Measurements from ENCODE around the gene TNFAIP8L2. TPM values are rescaled to one million over a fixed set of nuclear protein-coding genes. Genes with fewer than 3 reads are reported as not detected.

Gene TNFAIP8L2
- polyA plus RNA-seq, 2 of the 4 experiments (the other 2 are of a cell fraction), result not detected

- Histone ChIP-seq H3K4me1 (no peaks in the 10 kb centered on the region), H3K4me2 (no peak overlapping the region), H3K27ac (no peak overlapping the region), H3K4me3 (no peak overlapping the region), H3K9me3 (no peaks in the 10 kb centered on the region)
- ATAC-seq (no peak), FAIRE-seq (no peak), DNase-seq (ENCODE audit: low read depth in 1 of 2, low spot score in 1 of 2) (no peak)
- 87% methylated on average over 7 of the region's 7 CpGs for WGBS (ENCODE audit: missing lambda C conversion rate)
- POLR2A ChIA-PET, result no interaction called here
- CTCF ChIA-PET, result interaction anchor here (1.4 to 2.7 kb wide), 2 partner anchors 18 to 67 kb away, joined by 6 to 8 read pairs; partner anchors contain the start of gene GABPB2
- TF ChIP-seq RFX5 (IDR thresholded peaks at IDR 0.05) (no peak), MAX (IDR thresholded peaks at IDR 0.05) (no peak), KDM5A (IDR thresholded peaks at IDR 0.05) (no peak), RARB (CRISPR knock-in tag; IDR thresholded peaks at IDR 0.05) (no peak), PHF8 (IDR thresholded peaks at IDR 0.05; ENCODE audit: borderline replicate concordance, low read depth) (no peak), POLR2A (IDR thresholded peaks at IDR 0.05; ENCODE audit: low read length) (no peak), MAZ (IDR thresholded peaks at IDR 0.05; ENCODE audit: borderline replicate concordance, low read depth, low read length) (no peak), TP53 (CRISPR knock-in tag; IDR thresholded peaks at IDR 0.05) (no peak), POLR2AphosphoS2 (conservative IDR thresholded peaks at IDR 0.05; ENCODE audit: low read length) (no peak), CBX8 (IDR thresholded peaks at IDR 0.05) (no peak), EHF (CRISPR knock-in tag; IDR thresholded peaks at IDR 0.05) (no peak), ATOH8 (CRISPR knock-in tag; IDR thresholded peaks at IDR 0.05; ENCODE audit: low read depth) (no peak), HEYL (CRISPR knock-in tag; IDR thresholded peaks at IDR 0.05) (no peak), ZC3H11A (IDR thresholded peaks at IDR 0.05) (no peak), USF2 (IDR thresholded peaks at IDR 0.05) (no peak), HES2 (IDR thresholded peaks at IDR 0.05) (no peak), CBX2 (IDR thresholded peaks at IDR 0.05; ENCODE audit: borderline replicate concordance, low read depth) (no peak), ELK1 (IDR thresholded peaks at IDR 0.05; ENCODE audit: low read depth, low read length) (no peak), TFCP2L1 (CRISPR knock-in tag; IDR thresholded peaks at IDR 0.05) (no peak)
Observed at GRCh38 chr1:151137789-151138188, 18.7 kb upstream of the TNFAIP8L2 start.

- DNase-seq (ENCODE audit: low read depth in 1 of 2, low spot score in 1 of 2) (no peak), ATAC-seq (no peak), FAIRE-seq (no peak)
- H3K4me2 ChIP-seq, result no peak overlapping the region
- no peaks in the 10 kb centered on the region for H3K9me3 ChIP-seq
- H3K4me1 ChIP-seq, result peaks cover 10% of the 10 kb centered on the region; the same call in 2 of the 3 replicates
- CTCF ChIA-PET, result interaction anchor here (1.0 to 4.6 kb wide), 5 partner anchors 8 to 43 kb away, joined by 3 to 37 read pairs (median 6); partner anchors contain the start of gene TNFAIP8L2
- H3K27ac ChIP-seq, result no peak overlapping the region
- H3K4me3 ChIP-seq, result no peak overlapping the region
- TF ChIP-seq ESRRA (IDR thresholded peaks at IDR 0.05; ENCODE audit: borderline replicate concordance, low read length) (no peak), CTCF (IDR thresholded peaks at IDR 0.05) (no peak), RARB (CRISPR knock-in tag; IDR thresholded peaks at IDR 0.05) (no peak), ATOH8 (CRISPR knock-in tag; IDR thresholded peaks at IDR 0.05; ENCODE audit: low read depth) (no peak), NR3C1 (IDR thresholded peaks at IDR 0.05) (no peak), ZFP36 (IDR thresholded peaks at IDR 0.05; ENCODE audit: borderline replicate concordance, partially characterized antibody) (no peak), NFE2L2 (conservative IDR thresholded peaks at IDR 0.05; ENCODE audit: low read length) (no peak), FOSB (CRISPR knock-in tag; IDR thresholded peaks at IDR 0.05) (no peak), CBX2 (IDR thresholded peaks at IDR 0.05; ENCODE audit: borderline replicate concordance, low read depth) (no peak), KDM5A (IDR thresholded peaks at IDR 0.05) (no peak), ELK1 (IDR thresholded peaks at IDR 0.05; ENCODE audit: low read depth, low read length) (no peak), PHF8 (IDR thresholded peaks at IDR 0.05; ENCODE audit: borderline replicate concordance, low read depth) (no peak), CEBPB (IDR thresholded peaks at IDR 0.05) (no peak), HEYL (CRISPR knock-in tag; IDR thresholded peaks at IDR 0.05) (no peak), CBX8 (IDR thresholded peaks at IDR 0.05) (no peak), PBX3 (IDR thresholded peaks at IDR 0.05) (no peak)
- WGBS (ENCODE audit: missing lambda C conversion rate), result 58% methylated on average over 4 of the region's 5 CpGs
- POLR2A ChIA-PET, result no interaction called here
Observed at GRCh38 chr1:151142411-151143056, 13.9 kb upstream of the TNFAIP8L2 start.

All from A549 (cell line).